Esophagus squamous epithelium (tissue), 5 donors: Measurements from ENCODE around the gene CRB3. TPM values are rescaled to one million over a fixed set of nuclear protein-coding genes. Genes with fewer than 3 reads are reported as not detected.

Source experiments
- DNase-seq: peaks from one replicate; lab custom pipeline; 2025; lab: John Stamatoyannopoulos, UW
- H3K27ac ChIP-seq, 4 donors: fragments of 200-600 bp; sonication (generic); one replicate each; pipeline ENCODE4 v1.5.1; 2016 to 2019; ENCODE audit warnings: mild to moderate bottlenecking in 1 of 4
- H3K27me3 ChIP-seq, 4 donors: fragments of 200-600 bp; sonication (generic); 1 replicate in 3 of 4; 2 replicates in 1 of 4; pipeline versions ENCODE4 v1.5.1 to v1.6.0; 2017 to 2021; ENCODE audit warnings: antibody characterized with exemption in 1 of 4
- H3K36me3 ChIP-seq, 3 donors: fragments of 200-600 bp; sonication (generic); one replicate each; pipeline ENCODE4 v1.5.1; 2016 to 2019
- H3K4me1 ChIP-seq, 3 donors: fragments of 200-600 bp; sonication (generic); one replicate each; pipeline ENCODE4 v1.5.1; 2017 to 2019
- H3K4me3 ChIP-seq, 4 donors: fragments of 200-600 bp; sonication (generic); 1 replicate in 3 of 4; 2 replicates in 1 of 4; pipeline ENCODE4 v1.5.1; 2016 to 2019; ENCODE audit warnings: mild to moderate bottlenecking in 2 of 4, moderate library complexity in 1 of 4
- H3K9me3 ChIP-seq, 3 donors: fragments of 200-600 bp; sonication (generic); one replicate each; pipeline ENCODE4 v1.5.1; 2016 to 2019
- CTCF ChIP-seq, 6 experiments: fragments of 450-650 bp in 4 of 6; fragments of 200-600 bp in 2 of 6; sonication (generic) in 2 of 6; IDR thresholded peaks; one replicate each; pipeline ENCODE4 v1.5.1; 2016 to 2019; ENCODE audit warnings: antibody characterized with exemption in 6 of 6, mild to moderate bottlenecking in 4 of 6, moderate library complexity in 4 of 6
- POLR2A ChIP-seq, 4 donors: fragments of 450-650 bp; IDR thresholded peaks; one replicate each; pipeline ENCODE4 v1.6.1; 2017; ENCODE audit warnings: antibody characterized with exemption in 4 of 4, mild to moderate bottlenecking in 4 of 4, moderate library complexity in 3 of 4
- WGBS, 2 donors: methylation state at CpG; one replicate each; pipeline ENCODE4 v1.1.5; 2018; 5-methylcytosine and 5-hydroxymethylcytosine counted together
- intact Hi-C: fragments of 100-400 bp; cut with DNase I; formaldehyde crosslinking; loops from one replicate; pipeline ENCODE4 v1.15.0; 2022
- total RNA-seq, 4 donors: library from RNA; depleted of rRNA; stranded (reverse); fragments of >200 nt; gene quantifications; one replicate each; pipeline ENCODE4 v1.1.0, GENCODE V29; 2016
- donor health status: DM: yes; HTN: yes; CAD: no.

CRB3 gene
- total RNA-seq, 4 donors from 2014 or later = 42.9 to 61.9 (median 56.2) TPM

- intact Hi-C loops = no loop called here
- H3K4me3 ChIP-seq = no peak overlapping the region
- no peak for TF ChIP-seq POLR2A (IDR thresholded peaks at IDR 0.05)
- no peak for TF ChIP-seq CTCF (IDR thresholded peaks at IDR 0.05)
- no peak for DNase-seq
- H3K27ac ChIP-seq = no peak overlapping the region
- H3K9me3 ChIP-seq = no peaks in the 10 kb centered on the region
- 48 to 59% methylated on average over 11 to 20 of the region's 20 CpGs for WGBS, 2 donors
- no peaks in the 10 kb centered on the region for H3K27me3 ChIP-seq
- H3K36me3 ChIP-seq = no peaks in the 10 kb centered on the region
- peaks cover 0 to 8% (median 0%) of the 10 kb centered on the region in 3 donors for H3K4me1 ChIP-seq
Observed at GRCh38 chr19:6429419-6430221, 34.5 kb upstream of the CRB3 start.

GRCh38 chr19:6431891-6432290, 32.2 kb upstream of the CRB3 start:
- Histone ChIP-seq H3K4me1 (no peaks in the 10 kb centered on the region), H3K27ac (no peak overlapping the region), H3K27me3 (no peaks in the 10 kb centered on the region), H3K36me3 (no peaks in the 10 kb centered on the region), H3K4me3 (no peak overlapping the region), H3K9me3 (no peaks in the 10 kb centered on the region)
- DNase-seq = no peak
- WGBS, 2 donors = 74 to 88% methylated on average over 5 to 11 of the region's 11 CpGs
- TF ChIP-seq CTCF (IDR thresholded peaks at IDR 0.05) (no peak), POLR2A (IDR thresholded peaks at IDR 0.05) (no peak)
- intact Hi-C loops = no loop called here

- Histone ChIP-seq H3K36me3 (no peaks in the 10 kb centered on the region), H3K4me1 (no peaks in the 10 kb centered on the region), H3K9me3 (no peaks in the 10 kb centered on the region), H3K27me3 (no peaks in the 10 kb centered on the region), H3K4me3 (no peak overlapping the region), H3K27ac (no peak overlapping the region)
- TF ChIP-seq CTCF (IDR thresholded peaks at IDR 0.05) (no peak), POLR2A (IDR thresholded peaks at IDR 0.05) (no peak)
- intact Hi-C loops = no loop called here
- 76 to 100% methylated on average over 2 to 4 of the region's 11 CpGs for WGBS, 2 donors
- DNase-seq = no peak
Observed at GRCh38 chr19:6433165-6433564, 30.9 kb upstream of the CRB3 start.

- Histone ChIP-seq H3K27ac (no peak within 1 kb of the TSS), H3K4me3 (no peak within 1 kb of the TSS), H3K27me3 (no peaks in the 10 kb centered on the region), H3K4me1 (no peaks in the 10 kb centered on the region), H3K9me3 (no peaks in the 10 kb centered on the region), H3K36me3 (no peaks in the 10 kb centered on the region)
- intact Hi-C loops = no loop called here
- WGBS, 2 donors = 86% methylated on average over 9 to 10 of the region's 10 CpGs
- no peak for DNase-seq
- TF ChIP-seq CTCF (IDR thresholded peaks at IDR 0.05) (no peak), POLR2A (IDR thresholded peaks at IDR 0.05) (no peak)
Observed at GRCh38 chr19:6433663-6434062, 30.4 kb upstream of the CRB3 start, which contains the start of gene SLC25A41. Gene SLC25A41 (minus strand): TSS chr19:6433763. CDS start chr19:6433693, 70 bp downstream.

GRCh38 chr19:6439743-6440142, 24.3 kb upstream of the CRB3 start:
- TF ChIP-seq POLR2A (IDR thresholded peaks at IDR 0.05) (no peak), CTCF (IDR thresholded peaks at IDR 0.05) (no peak)
- no peaks in the 10 kb centered on the region for H3K4me1 ChIP-seq
- no peak for DNase-seq
- no peak overlapping the region for H3K27ac ChIP-seq
- no peaks in the 10 kb centered on the region for H3K9me3 ChIP-seq
- intact Hi-C loops = no loop called here
- WGBS, 2 donors = 67 to 83% methylated on average over 4 of the region's 4 CpGs
- no peak overlapping the region for H3K4me3 ChIP-seq
- H3K27me3 ChIP-seq = no peaks in the 10 kb centered on the region
- peaks cover 0 to 23% (median 0%) of the 10 kb centered on the region in 3 donors for H3K36me3 ChIP-seq
